SK-N-SH (cell line): ENCODE measurements around the gene WDR11. TPM values are rescaled to one million over a fixed set of nuclear protein-coding genes. Genes with fewer than 3 reads are reported as not detected.

ENCODE experiments used
- CTCF ChIA-PET: fragments of 300-600, 350-600 bp; formaldehyde crosslinking; extraction: SDS; loops from one replicate; lab custom pipeline; 2021; lab: Yijun Ruan, JAX
- POLR2A ChIA-PET: fragments of 350-600 bp; sonication (Branson Sonifier 250); formaldehyde crosslinking; extraction: SDS; loops from one replicate; lab custom pipeline; 2020; ENCODE audit warnings: antibody characterized with exemption, inconsistent platforms; lab: Yijun Ruan, JAX
- DNase-seq: peaks from one replicate; pipeline ENCODE4 v3.0.0; 2012
- H2AFZ ChIP-seq: fragments of 200-600 bp; sonication (generic); 2 replicates; pipeline ENCODE4 v1.8.1; 2016; ENCODE audit warnings: antibody characterized with exemption, mild to moderate bottlenecking, low read depth
- H3F3A ChIP-seq: fragments of 200-600 bp; sonication (generic); replicated peaks from 2 replicates; pipeline ENCODE3; 2016; ENCODE audit warnings: antibody characterized with exemption, mild to moderate bottlenecking; ENCODE audit not compliant: insufficient read depth
- H3K27ac ChIP-seq, 2 experiments: fragments of 200-500 bp in 1 of 2; fragments of 200-600 bp in 1 of 2; sonication (Bioruptor generic) in 1 of 2; sonication (generic), shearing (Covaris generic) in 1 of 2; 2 replicates each; pipeline versions ENCODE4 v1.5.1 to v1.6.1; 2014 to 2016; ENCODE audit warnings: low read depth in 2 of 2, inconsistent platforms in 1 of 2, low read length in 1 of 2, mild to moderate bottlenecking in 1 of 2, mixed read lengths in 1 of 2
- H3K27me3 ChIP-seq: fragments of 200-600 bp; sonication (generic), shearing (Covaris generic); 2 replicates; pipeline ENCODE4 v1.6.1; 2016; ENCODE audit warnings: mixed run types; ENCODE audit not compliant: insufficient read depth
- H3K36me3 ChIP-seq, 2 experiments: fragments of 200-500 bp in 1 of 2; fragments of 200-600 bp in 1 of 2; sonication (Bioruptor generic) in 1 of 2; sonication (generic) in 1 of 2; replicated peaks in 1 of 2; 2 replicates each; pipeline versions ENCODE3 to v1.5.1; 2014 to 2016; ENCODE audit warnings: low read length in 1 of 2, mild to moderate bottlenecking in 1 of 2; ENCODE audit not compliant: insufficient read depth in 2 of 2, control insufficient read depth in 1 of 2
- H3K4me1 ChIP-seq, 2 experiments: fragments of 200-500 bp in 1 of 2; fragments of 200-600 bp in 1 of 2; sonication (Bioruptor generic) in 1 of 2; sonication (generic), shearing (Covaris generic) in 1 of 2; 2 replicates each; pipeline versions ENCODE4 v1.5.1 to v1.6.1; 2014 to 2016; ENCODE audit warnings: low read depth in 1 of 2, low read length in 1 of 2, mixed run types in 1 of 2; ENCODE audit not compliant: insufficient read depth in 2 of 2, control insufficient read depth in 1 of 2
- H3K4me2 ChIP-seq: fragments of 200-600 bp; sonication (generic), shearing (Covaris generic); 2 replicates; pipeline ENCODE4 v1.6.1; 2017; ENCODE audit warnings: mixed run types
- H3K4me3 ChIP-seq, 2 experiments: fragments of 200-500 bp in 1 of 2; fragments of 200-600 bp in 1 of 2; sonication (Bioruptor generic) in 1 of 2; sonication (generic), shearing (Covaris generic) in 1 of 2; 2 replicates each; pipeline versions ENCODE4 v1.5.1 to v1.8.1; 2014 to 2016; ENCODE audit warnings: low read depth in 2 of 2, inconsistent platforms in 1 of 2, low read length in 1 of 2, mild to moderate bottlenecking in 1 of 2, mixed read lengths in 1 of 2, moderate library complexity in 1 of 2
- H3K79me2 ChIP-seq: fragments of 200-600 bp; sonication (generic); 2 replicates; pipeline ENCODE4 v1.8.1; 2017; ENCODE audit warnings: mild to moderate bottlenecking; ENCODE audit not compliant: insufficient read depth
- H3K9ac ChIP-seq: fragments of 200-600 bp; sonication (generic); 2 replicates; pipeline ENCODE4 v1.6.1; 2017; ENCODE audit warnings: mixed run types
- H3K9me2 ChIP-seq: fragments of 200-600 bp; sonication (generic); 2 replicates; pipeline ENCODE4 v1.6.1; 2017; ENCODE audit warnings: mixed run types
- H3K9me3 ChIP-seq: fragments of 200-600 bp; sonication (generic); 2 replicates; pipeline ENCODE4 v1.6.1; 2017; ENCODE audit warnings: mixed run types, mild to moderate bottlenecking, moderate library complexity
- H4K20me1 ChIP-seq: fragments of 200-600 bp; sonication (generic); 2 replicates; pipeline ENCODE4 v1.6.1; 2017; ENCODE audit warnings: mild to moderate bottlenecking, mixed run types; ENCODE audit not compliant: insufficient read depth
- CHD2 ChIP-seq: fragments of 150-350 bp; IDR thresholded peaks from 2 replicates; pipeline ENCODE4 v1.6.1; 2018; ENCODE audit warnings: low read length; ENCODE audit not compliant: partially characterized antibody
- EP300 ChIP-seq, 2 experiments: IDR thresholded peaks; 2 replicates each; pipeline versions ENCODE4 v1.4.0 to v1.6.1; 2012; ENCODE audit warnings: borderline replicate concordance in 1 of 2, low read depth in 1 of 2, low read length in 1 of 2
- EZH2phosphoT487 ChIP-seq: fragments of 200-600 bp; sonication (generic); IDR thresholded peaks from 2 replicates; pipeline ENCODE4 v1.6.1; 2017; ENCODE audit warnings: low read depth, mixed run types, mild to moderate bottlenecking, antibody characterized with exemption, moderate library complexity, borderline replicate concordance
- MXI1 ChIP-seq: IDR thresholded peaks from 2 replicates; pipeline ENCODE4 v1.6.1; 2012; ENCODE audit warnings: mild to moderate bottlenecking, low read depth, low read length, improper control_type of control experiment
- RAD21 ChIP-seq: IDR thresholded peaks from 2 replicates; pipeline ENCODE4 v1.6.1; 2012; ENCODE audit warnings: mild to moderate bottlenecking, low read length
- RFX5 ChIP-seq: IDR thresholded peaks from 2 replicates; pipeline ENCODE4 v1.6.1; 2012; ENCODE audit warnings: mild to moderate bottlenecking, improper control_type of control experiment, low read length
- SMC3 ChIP-seq: IDR thresholded peaks from 2 replicates; pipeline ENCODE4 v1.6.1; 2012; ENCODE audit warnings: low read depth, low read length, improper control_type of control experiment
- TEAD4 ChIP-seq: IDR thresholded peaks from 2 replicates; pipeline ENCODE4 v1.4.0; 2012; ENCODE audit warnings: mild to moderate bottlenecking, borderline replicate concordance; ENCODE audit not compliant: insufficient read depth
- YY1 ChIP-seq: IDR thresholded peaks from 2 replicates; pipeline ENCODE4 v1.4.0; 2012; ENCODE audit warnings: low read depth, mild to moderate bottlenecking
- WGBS: methylation state at CpG from one replicate; pipeline ENCODE4 v1.1.6; 2017; ENCODE audit warnings: low lambda C conversion rate; 5-methylcytosine and 5-hydroxymethylcytosine counted together
- polyA plus RNA-seq, 3 experiments: library from polyadenylated mRNA; depleted of rRNA; stranded (reverse); fragments of >200 nt; gene quantifications; 2 replicates each; pipeline ENCODE4 v1.2.3, GENCODE V29; 2012
- TF ChIP-seq, protein P1 (sequence below): IDR thresholded peaks from 2 replicates; pipeline ENCODE4; 2012
- TF ChIP-seq, protein P2 (sequence below): IDR thresholded peaks from 2 replicates; pipeline ENCODE4 v1.6.1; 2012; ENCODE audit warnings: mild to moderate bottlenecking, low read depth, low read length, moderate library complexity
- TF ChIP-seq, protein P3 (sequence below): IDR thresholded peaks from 2 replicates; pipeline ENCODE4 v1.4.0; 2012; ENCODE audit warnings: low read depth, borderline replicate concordance
- TF ChIP-seq, protein P4 (sequence below): fragments of 150-350 bp; IDR thresholded peaks from 2 replicates; pipeline ENCODE4 v1.6.1; 2016; ENCODE audit warnings: mild to moderate bottlenecking, low read depth, low read length

The WDR11 gene
- polyA plus RNA-seq, 1 of the 3 experiments (the other 2 are of a cell fraction), result 35.1 TPM

DNA sequence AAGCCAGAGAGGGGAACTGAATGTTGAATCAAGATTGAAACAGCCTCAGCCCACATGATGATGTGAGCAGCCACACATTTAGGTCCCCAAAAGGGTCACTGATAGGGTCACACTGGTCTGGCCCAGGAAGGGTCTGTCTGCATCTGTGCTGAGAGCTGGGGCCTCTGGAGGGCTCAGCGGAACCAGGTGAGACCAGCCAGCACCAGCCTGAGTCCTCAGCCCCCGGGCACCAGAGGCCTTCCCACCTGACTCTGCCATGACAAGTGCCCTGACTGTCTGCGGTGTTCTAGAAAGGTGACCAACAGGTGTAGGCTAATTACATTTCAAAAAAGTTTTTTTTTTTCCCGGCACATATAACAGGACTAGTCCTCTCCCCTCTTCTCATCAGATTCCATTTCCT is 76.2 kb downstream of the WDR11 start:
- H2AFZ ChIP-seq, result no peak overlapping the region
- no peak overlapping the region for H3K9ac ChIP-seq
- no peak for TF ChIP-seq EP300 (IDR thresholded peaks at IDR 0.05; ENCODE audit: borderline replicate concordance in 1 of 2, low read depth in 1 of 2, low read length in 1 of 2)
- TF ChIP-seq TEAD4, result no peak
- TF ChIP-seq YY1, result no peak
- TF ChIP-seq MXI1, result no peak
- no peak for TF ChIP-seq EZH2phosphoT487
- TF ChIP-seq, protein P1, sequence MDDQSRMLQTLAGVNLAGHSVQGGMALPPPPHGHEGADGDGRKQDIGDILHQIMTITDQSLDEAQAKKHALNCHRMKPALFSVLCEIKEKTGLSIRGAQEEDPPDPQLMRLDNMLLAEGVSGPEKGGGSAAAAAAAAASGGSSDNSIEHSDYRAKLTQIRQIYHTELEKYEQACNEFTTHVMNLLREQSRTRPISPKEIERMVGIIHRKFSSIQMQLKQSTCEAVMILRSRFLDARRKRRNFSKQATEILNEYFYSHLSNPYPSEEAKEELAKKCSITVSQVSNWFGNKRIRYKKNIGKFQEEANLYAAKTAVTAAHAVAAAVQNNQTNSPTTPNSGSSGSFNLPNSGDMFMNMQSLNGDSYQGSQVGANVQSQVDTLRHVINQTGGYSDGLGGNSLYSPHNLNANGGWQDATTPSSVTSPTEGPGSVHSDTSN, result no peak
- no peak for TF ChIP-seq RAD21
- no peak for TF ChIP-seq SMC3
- TF ChIP-seq RFX5, result no peak
- TF ChIP-seq, protein P2, sequence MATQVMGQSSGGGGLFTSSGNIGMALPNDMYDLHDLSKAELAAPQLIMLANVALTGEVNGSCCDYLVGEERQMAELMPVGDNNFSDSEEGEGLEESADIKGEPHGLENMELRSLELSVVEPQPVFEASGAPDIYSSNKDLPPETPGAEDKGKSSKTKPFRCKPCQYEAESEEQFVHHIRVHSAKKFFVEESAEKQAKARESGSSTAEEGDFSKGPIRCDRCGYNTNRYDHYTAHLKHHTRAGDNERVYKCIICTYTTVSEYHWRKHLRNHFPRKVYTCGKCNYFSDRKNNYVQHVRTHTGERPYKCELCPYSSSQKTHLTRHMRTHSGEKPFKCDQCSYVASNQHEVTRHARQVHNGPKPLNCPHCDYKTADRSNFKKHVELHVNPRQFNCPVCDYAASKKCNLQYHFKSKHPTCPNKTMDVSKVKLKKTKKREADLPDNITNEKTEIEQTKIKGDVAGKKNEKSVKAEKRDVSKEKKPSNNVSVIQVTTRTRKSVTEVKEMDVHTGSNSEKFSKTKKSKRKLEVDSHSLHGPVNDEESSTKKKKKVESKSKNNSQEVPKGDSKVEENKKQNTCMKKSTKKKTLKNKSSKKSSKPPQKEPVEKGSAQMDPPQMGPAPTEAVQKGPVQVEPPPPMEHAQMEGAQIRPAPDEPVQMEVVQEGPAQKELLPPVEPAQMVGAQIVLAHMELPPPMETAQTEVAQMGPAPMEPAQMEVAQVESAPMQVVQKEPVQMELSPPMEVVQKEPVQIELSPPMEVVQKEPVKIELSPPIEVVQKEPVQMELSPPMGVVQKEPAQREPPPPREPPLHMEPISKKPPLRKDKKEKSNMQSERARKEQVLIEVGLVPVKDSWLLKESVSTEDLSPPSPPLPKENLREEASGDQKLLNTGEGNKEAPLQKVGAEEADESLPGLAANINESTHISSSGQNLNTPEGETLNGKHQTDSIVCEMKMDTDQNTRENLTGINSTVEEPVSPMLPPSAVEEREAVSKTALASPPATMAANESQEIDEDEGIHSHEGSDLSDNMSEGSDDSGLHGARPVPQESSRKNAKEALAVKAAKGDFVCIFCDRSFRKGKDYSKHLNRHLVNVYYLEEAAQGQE, result no peak
- TF ChIP-seq, protein P3, sequence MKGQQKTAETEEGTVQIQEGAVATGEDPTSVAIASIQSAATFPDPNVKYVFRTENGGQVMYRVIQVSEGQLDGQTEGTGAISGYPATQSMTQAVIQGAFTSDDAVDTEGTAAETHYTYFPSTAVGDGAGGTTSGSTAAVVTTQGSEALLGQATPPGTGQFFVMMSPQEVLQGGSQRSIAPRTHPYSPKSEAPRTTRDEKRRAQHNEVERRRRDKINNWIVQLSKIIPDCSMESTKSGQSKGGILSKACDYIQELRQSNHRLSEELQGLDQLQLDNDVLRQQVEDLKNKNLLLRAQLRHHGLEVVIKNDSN, result no peak
- no peak for TF ChIP-seq CHD2
- TF ChIP-seq, protein P4, sequence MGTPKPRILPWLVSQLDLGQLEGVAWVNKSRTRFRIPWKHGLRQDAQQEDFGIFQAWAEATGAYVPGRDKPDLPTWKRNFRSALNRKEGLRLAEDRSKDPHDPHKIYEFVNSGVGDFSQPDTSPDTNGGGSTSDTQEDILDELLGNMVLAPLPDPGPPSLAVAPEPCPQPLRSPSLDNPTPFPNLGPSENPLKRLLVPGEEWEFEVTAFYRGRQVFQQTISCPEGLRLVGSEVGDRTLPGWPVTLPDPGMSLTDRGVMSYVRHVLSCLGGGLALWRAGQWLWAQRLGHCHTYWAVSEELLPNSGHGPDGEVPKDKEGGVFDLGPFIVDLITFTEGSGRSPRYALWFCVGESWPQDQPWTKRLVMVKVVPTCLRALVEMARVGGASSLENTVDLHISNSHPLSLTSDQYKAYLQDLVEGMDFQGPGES, result no peak
- ChIA-PET CTCF (interaction anchor here (0.6 to 2.0 kb wide), 4 partner anchors 9 to 44 kb away, joined by 3 to 8 read pairs (median 4); no protein-coding TSS in a partner anchor), POLR2A (no interaction called here)
- no peaks in the 10 kb centered on the region for H3K9me3 ChIP-seq
- H3K4me2 ChIP-seq, result no peak overlapping the region
- no peak for DNase-seq
- H3K4me3 ChIP-seq, result no peak overlapping the region
- H3K27ac ChIP-seq, result no peak overlapping the region
- H4K20me1 ChIP-seq, result no peaks in the 10 kb centered on the region
- H3K9me2 ChIP-seq, result no peaks in the 10 kb centered on the region
- no peaks in the 10 kb centered on the region for H3F3A ChIP-seq
- H3K4me1 ChIP-seq, result peaks cover 0 to 13% of the 10 kb centered on the region in 2 experiments; a peak in 1 of 4 replicates
- H3K27me3 ChIP-seq, result no peaks in the 10 kb centered on the region
- 20% methylated on average over 3 of the region's 4 CpGs for WGBS
- H3K36me3 ChIP-seq, result no peaks in the 10 kb centered on the region
- H3K79me2 ChIP-seq, result no peaks in the 10 kb centered on the region
